ENCODE measurements around the gene RDH16.
A peak's percentile ranks its signal among the peaks of the same experiment; 100 is the strongest.

Gene RDH16

GRCh38 chr12:56947633-56948456, 9.6 kb downstream of the RDH16 start:
- TF ChIP-seq EP300 (IDR thresholded peaks at IDR 0.05; ENCODE audit: borderline replicate concordance): no peak
- TF ChIP-seq FOXM1 (IDR thresholded peaks at IDR 0.05; ENCODE audit: borderline replicate concordance, low read depth): no peak
- TF ChIP-seq RAD21 (IDR thresholded peaks at IDR 0.05; ENCODE audit: low read depth): peak; percentile 50; the same call in 1 of the 2 replicates

- TF ChIP-seq CREB1 (IDR thresholded peaks at IDR 0.05; ENCODE audit: low read depth) (no peak), RAD21 (IDR thresholded peaks at IDR 0.05; ENCODE audit: low read depth) (no peak), EP300 (IDR thresholded peaks at IDR 0.05; ENCODE audit: borderline replicate concordance) (no peak), FOXM1 (IDR thresholded peaks at IDR 0.05; ENCODE audit: borderline replicate concordance, low read depth) (no peak), MAX (IDR thresholded peaks at IDR 0.05) (no peak), NFIC (IDR thresholded peaks at IDR 0.05) (no peak), TAF1 (IDR thresholded peaks at IDR 0.05; ENCODE audit: low read depth) (no peak), USF1 (IDR thresholded peaks at IDR 0.05) (no peak), CEBPB (IDR thresholded peaks at IDR 0.05) (no peak), TCF12 (IDR thresholded peaks at IDR 0.05; ENCODE audit: low read depth) (no peak), YY1 (IDR thresholded peaks at IDR 0.05; ENCODE audit: low read depth) (no peak), TEAD4 (IDR thresholded peaks at IDR 0.05) (no peak), ZBTB7A (IDR thresholded peaks at IDR 0.05; ENCODE audit: low read depth) (no peak), EGR1 (IDR thresholded peaks at IDR 0.05) (no peak), REST (IDR thresholded peaks at IDR 0.05; ENCODE audit: low read depth) (no peak)
Observed at GRCh38 chr12:56943878-56944277, 13.5 kb downstream of the RDH16 start.

- TF ChIP-seq NFIC (IDR thresholded peaks at IDR 0.05) (no peak), TAF1 (IDR thresholded peaks at IDR 0.05; ENCODE audit: low read depth) (no peak), EP300 (IDR thresholded peaks at IDR 0.05; ENCODE audit: borderline replicate concordance) (no peak), TEAD4 (IDR thresholded peaks at IDR 0.05) (no peak)
Observed at GRCh38 chr12:56941299-56942017, 15.9 kb downstream of the RDH16 start.

- no peak for TF ChIP-seq NFIC (IDR thresholded peaks at IDR 0.05)
- TF ChIP-seq ZBTB7A (IDR thresholded peaks at IDR 0.05; ENCODE audit: low read depth): no peak
- no peak for TF ChIP-seq CEBPB (IDR thresholded peaks at IDR 0.05)
- TF ChIP-seq CREB1 (IDR thresholded peaks at IDR 0.05; ENCODE audit: low read depth): no peak
- TF ChIP-seq YY1 (IDR thresholded peaks at IDR 0.05; ENCODE audit: low read depth): no peak
- TF ChIP-seq FOXM1 (IDR thresholded peaks at IDR 0.05; ENCODE audit: borderline replicate concordance, low read depth): no peak
- no peak for TF ChIP-seq TAF1 (IDR thresholded peaks at IDR 0.05; ENCODE audit: low read depth)
- no peak for TF ChIP-seq RAD21 (IDR thresholded peaks at IDR 0.05; ENCODE audit: low read depth)
- no peak for TF ChIP-seq EP300 (IDR thresholded peaks at IDR 0.05; ENCODE audit: borderline replicate concordance)
- TF ChIP-seq TCF12 (IDR thresholded peaks at IDR 0.05; ENCODE audit: low read depth): no peak
Observed at GRCh38 chr12:56935752-56936151, 21.7 kb downstream of the RDH16 start.

GRCh38 chr12:56935157-56935556, 22.3 kb downstream of the RDH16 start:
- no peak for TF ChIP-seq CEBPB (IDR thresholded peaks at IDR 0.05)
- TF ChIP-seq RAD21 (IDR thresholded peaks at IDR 0.05; ENCODE audit: low read depth): no peak
- no peak for TF ChIP-seq REST (IDR thresholded peaks at IDR 0.05; ENCODE audit: low read depth)
- TF ChIP-seq ZBTB7A (IDR thresholded peaks at IDR 0.05; ENCODE audit: low read depth): no peak
- TF ChIP-seq YY1 (IDR thresholded peaks at IDR 0.05; ENCODE audit: low read depth): no peak
- no peak for TF ChIP-seq TAF1 (IDR thresholded peaks at IDR 0.05; ENCODE audit: low read depth)
- TF ChIP-seq MAX (IDR thresholded peaks at IDR 0.05): no peak
- TF ChIP-seq USF1 (IDR thresholded peaks at IDR 0.05): no peak
- TF ChIP-seq FOXM1 (IDR thresholded peaks at IDR 0.05; ENCODE audit: borderline replicate concordance, low read depth): no peak
- no peak for TF ChIP-seq EP300 (IDR thresholded peaks at IDR 0.05; ENCODE audit: borderline replicate concordance)
- no peak for TF ChIP-seq EGR1 (IDR thresholded peaks at IDR 0.05)
- TF ChIP-seq TCF12 (IDR thresholded peaks at IDR 0.05; ENCODE audit: low read depth): no peak
- TF ChIP-seq CREB1 (IDR thresholded peaks at IDR 0.05; ENCODE audit: low read depth): no peak
- no peak for TF ChIP-seq NFIC (IDR thresholded peaks at IDR 0.05)
- TF ChIP-seq TEAD4 (IDR thresholded peaks at IDR 0.05): no peak
